WTC11 (cell line): ENCODE data around the gene NRXN3.

Experiments
- JUN ChIP-seq: sonication (generic); formaldehyde crosslinking; IDR thresholded peaks from 2 replicates; pipeline ENCODE4 v1.8.0; 2023; ENCODE audit warnings: mild to moderate bottlenecking, missing genetic modification reagents
- NFYB ChIP-seq: sonication (generic); formaldehyde crosslinking; conservative IDR thresholded peaks from 2 replicates; pipeline ENCODE4 v1.8.0; 2022; ENCODE audit warnings: low read depth, missing genetic modification reagents
- NR3C1 ChIP-seq: sonication (generic); formaldehyde crosslinking; conservative IDR thresholded peaks from 2 replicates; pipeline ENCODE4 v1.8.1; 2023; ENCODE audit warnings: low read depth, mild to moderate bottlenecking, missing genetic modification reagents
- SMAD3 ChIP-seq: sonication (generic); formaldehyde crosslinking; IDR thresholded peaks from 2 replicates; pipeline ENCODE4 v1.8.0; 2022; ENCODE audit warnings: missing genetic modification reagents, mild to moderate bottlenecking, borderline replicate concordance
- SOX15 ChIP-seq: fragments of 250-450 bp; sonication (Bioruptor Pico); IDR thresholded peaks from 2 replicates; pipeline ENCODE4 v1.9.0; 2021; ENCODE audit warnings: mild to moderate bottlenecking
- TEAD4 ChIP-seq: sonication (generic); formaldehyde crosslinking; IDR thresholded peaks from 2 replicates; pipeline ENCODE4 v1.8.0; 2022; ENCODE audit warnings: mild to moderate bottlenecking, missing genetic modification reagents
- TF ChIP-seq, protein P1 (sequence below): sonication (generic); formaldehyde crosslinking; IDR thresholded peaks from 2 replicates; pipeline ENCODE4 v1.8.1; 2022; ENCODE audit warnings: missing genetic modification reagents, borderline replicate concordance
- TF ChIP-seq, protein P2 (sequence below): sonication (generic); formaldehyde crosslinking; IDR thresholded peaks from 2 replicates; pipeline ENCODE4 v1.8.0; 2022; ENCODE audit warnings: mild to moderate bottlenecking, missing genetic modification reagents
- TF ChIP-seq, protein P3 (sequence below): fragments of 200-600 bp; IDR thresholded peaks from 2 replicates; pipeline ENCODE4 v1.8.0; 2022; ENCODE audit warnings: antibody characterized with exemption
- TF ChIP-seq, protein P4 (sequence below): sonication (generic); formaldehyde crosslinking; IDR thresholded peaks from 2 replicates; pipeline ENCODE4 v1.8.0; 2022; ENCODE audit warnings: mild to moderate bottlenecking, missing genetic modification reagents

DNA sequence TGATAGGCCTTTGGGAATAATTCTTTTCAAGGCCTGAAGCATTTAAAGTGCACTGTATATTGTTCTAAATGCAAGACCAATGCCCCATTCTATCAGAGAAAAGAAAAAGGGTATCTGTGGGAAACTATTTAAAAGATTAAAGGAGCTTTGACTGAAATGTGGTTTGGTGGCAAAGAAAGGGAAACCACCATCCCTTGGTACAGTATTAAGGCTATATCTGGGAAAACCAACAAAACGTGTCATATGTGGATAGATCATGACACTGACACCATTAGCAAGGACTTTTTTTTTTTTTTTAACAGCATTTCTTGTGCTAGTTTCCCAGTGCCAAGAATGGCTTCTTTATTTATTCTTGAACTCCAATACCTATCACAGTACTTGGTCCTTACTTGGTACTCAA is 1150.4 kb downstream of the NRXN3 start:
- TF ChIP-seq, protein P1, sequence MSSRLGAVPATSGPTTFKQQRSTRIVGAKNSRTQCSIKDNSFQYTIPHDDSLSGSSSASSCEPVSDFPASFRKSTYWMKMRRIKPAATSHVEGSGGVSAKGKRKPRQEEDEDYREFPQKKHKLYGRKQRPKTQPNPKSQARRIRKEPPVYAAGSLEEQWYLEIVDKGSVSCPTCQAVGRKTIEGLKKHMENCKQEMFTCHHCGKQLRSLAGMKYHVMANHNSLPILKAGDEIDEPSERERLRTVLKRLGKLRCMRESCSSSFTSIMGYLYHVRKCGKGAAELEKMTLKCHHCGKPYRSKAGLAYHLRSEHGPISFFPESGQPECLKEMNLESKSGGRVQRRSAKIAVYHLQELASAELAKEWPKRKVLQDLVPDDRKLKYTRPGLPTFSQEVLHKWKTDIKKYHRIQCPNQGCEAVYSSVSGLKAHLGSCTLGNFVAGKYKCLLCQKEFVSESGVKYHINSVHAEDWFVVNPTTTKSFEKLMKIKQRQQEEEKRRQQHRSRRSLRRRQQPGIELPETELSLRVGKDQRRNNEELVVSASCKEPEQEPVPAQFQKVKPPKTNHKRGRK = no peak
- TF ChIP-seq, protein P2, sequence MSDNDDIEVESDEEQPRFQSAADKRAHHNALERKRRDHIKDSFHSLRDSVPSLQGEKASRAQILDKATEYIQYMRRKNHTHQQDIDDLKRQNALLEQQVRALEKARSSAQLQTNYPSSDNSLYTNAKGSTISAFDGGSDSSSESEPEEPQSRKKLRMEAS (CRISPR knock-in tag) = no peak
- TF ChIP-seq, protein P3, sequence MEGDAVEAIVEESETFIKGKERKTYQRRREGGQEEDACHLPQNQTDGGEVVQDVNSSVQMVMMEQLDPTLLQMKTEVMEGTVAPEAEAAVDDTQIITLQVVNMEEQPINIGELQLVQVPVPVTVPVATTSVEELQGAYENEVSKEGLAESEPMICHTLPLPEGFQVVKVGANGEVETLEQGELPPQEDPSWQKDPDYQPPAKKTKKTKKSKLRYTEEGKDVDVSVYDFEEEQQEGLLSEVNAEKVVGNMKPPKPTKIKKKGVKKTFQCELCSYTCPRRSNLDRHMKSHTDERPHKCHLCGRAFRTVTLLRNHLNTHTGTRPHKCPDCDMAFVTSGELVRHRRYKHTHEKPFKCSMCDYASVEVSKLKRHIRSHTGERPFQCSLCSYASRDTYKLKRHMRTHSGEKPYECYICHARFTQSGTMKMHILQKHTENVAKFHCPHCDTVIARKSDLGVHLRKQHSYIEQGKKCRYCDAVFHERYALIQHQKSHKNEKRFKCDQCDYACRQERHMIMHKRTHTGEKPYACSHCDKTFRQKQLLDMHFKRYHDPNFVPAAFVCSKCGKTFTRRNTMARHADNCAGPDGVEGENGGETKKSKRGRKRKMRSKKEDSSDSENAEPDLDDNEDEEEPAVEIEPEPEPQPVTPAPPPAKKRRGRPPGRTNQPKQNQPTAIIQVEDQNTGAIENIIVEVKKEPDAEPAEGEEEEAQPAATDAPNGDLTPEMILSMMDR = no peak
- no peak for TF ChIP-seq TEAD4
- no peak for TF ChIP-seq JUN (CRISPR knock-in tag)
- no peak for TF ChIP-seq NFYB (CRISPR knock-in tag)
- TF ChIP-seq SOX15 (CRISPR knock-in tag) = no peak
- TF ChIP-seq, protein P4, sequence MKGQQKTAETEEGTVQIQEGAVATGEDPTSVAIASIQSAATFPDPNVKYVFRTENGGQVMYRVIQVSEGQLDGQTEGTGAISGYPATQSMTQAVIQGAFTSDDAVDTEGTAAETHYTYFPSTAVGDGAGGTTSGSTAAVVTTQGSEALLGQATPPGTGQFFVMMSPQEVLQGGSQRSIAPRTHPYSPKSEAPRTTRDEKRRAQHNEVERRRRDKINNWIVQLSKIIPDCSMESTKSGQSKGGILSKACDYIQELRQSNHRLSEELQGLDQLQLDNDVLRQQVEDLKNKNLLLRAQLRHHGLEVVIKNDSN = no peak
- TF ChIP-seq SMAD3 (CRISPR knock-in tag) = no peak
- TF ChIP-seq NR3C1 (CRISPR knock-in tag) = no peak
